Neural progenitor cell (in vitro differentiated cells): Measurements from ENCODE around the gene ZNF687. TPM values are rescaled to one million over a fixed set of nuclear protein-coding genes. Genes with fewer than 3 reads are reported as not detected.

ENCODE experiments used
- DNase-seq: peaks from one replicate; pipeline ENCODE4 v3.0.0-alpha.2; 2016; ENCODE audit warnings: low spot score
- H2AFZ ChIP-seq: fragments of 200-600 bp; sonication (generic); replicated peaks from 2 replicates; pipeline ENCODE4 v1.6.1; 2016; ENCODE audit warnings: antibody characterized with exemption
- H3F3A ChIP-seq: fragments of 200-600 bp; sonication (generic); 2 replicates; pipeline ENCODE4 v1.6.1; 2016; ENCODE audit warnings: antibody characterized with exemption, low read depth
- H3K27ac ChIP-seq: fragments of 200-600 bp; sonication (generic); 2 replicates; pipeline ENCODE4 v1.5.1; 2016; ENCODE audit warnings: mild to moderate bottlenecking
- H3K27me3 ChIP-seq: fragments of 200-600 bp; sonication (generic); 2 replicates; pipeline ENCODE4 v1.6.1; 2016; ENCODE audit warnings: mild to moderate bottlenecking, moderate library complexity
- H3K36me3 ChIP-seq: fragments of 200-600 bp; sonication (generic); 2 replicates; pipeline ENCODE4 v1.5.1; 2016
- H3K4me1 ChIP-seq: fragments of 200-600 bp; sonication (generic); 2 replicates; pipeline ENCODE4 v1.6.1; 2016; ENCODE audit warnings: mixed run types
- H3K4me2 ChIP-seq: fragments of 200-600 bp; sonication (generic); 2 replicates; pipeline ENCODE4 v1.6.1; 2016
- H3K4me3 ChIP-seq: fragments of 200-600 bp; sonication (generic); 2 replicates; pipeline ENCODE4 v1.5.1; 2016
- H3K79me2 ChIP-seq: fragments of 200-600 bp; sonication (generic); 2 replicates; pipeline ENCODE4 v1.6.1; 2016; ENCODE audit warnings: low read depth
- H3K9ac ChIP-seq: fragments of 200-600 bp; sonication (generic); 2 replicates; pipeline ENCODE4 v1.6.1; 2016
- H3K9me3 ChIP-seq: fragments of 200-600 bp; sonication (generic); 2 replicates; pipeline ENCODE4 v1.5.1; 2016; ENCODE audit warnings: low read depth
- H4K20me1 ChIP-seq: fragments of 200-600 bp; sonication (generic); 2 replicates; pipeline ENCODE4 v1.6.1; 2016; ENCODE audit warnings: low read depth
- H3K27ac Mint-ChIP-seq: 3 replicates; pipeline ENCODE4 v1.8.0; 2021; ENCODE audit warnings: mixed read lengths
- H3K27me3 Mint-ChIP-seq: 2 replicates; pipeline ENCODE4 v1.8.0; 2022; ENCODE audit warnings: low read depth, mild to moderate bottlenecking, inconsistent platforms, moderate library complexity, mixed read lengths; ENCODE audit not compliant: insufficient read depth
- H3K36me3 Mint-ChIP-seq: 3 replicates; pipeline ENCODE4 v1.8.0; 2021; ENCODE audit warnings: mixed read lengths
- H3K4me1 Mint-ChIP-seq: 3 replicates; pipeline ENCODE4 v1.8.0; 2021; ENCODE audit warnings: mixed read lengths
- H3K4me3 Mint-ChIP-seq: 3 replicates; pipeline ENCODE4 v1.8.0; 2021; ENCODE audit warnings: mild to moderate bottlenecking, moderate library complexity, mixed read lengths
- H3K9me3 Mint-ChIP-seq: 3 replicates; pipeline ENCODE4 v1.8.0; 2020; ENCODE audit warnings: mixed read lengths
- EZH2 ChIP-seq: fragments of 200-600 bp; sonication (generic); IDR thresholded peaks from 2 replicates; pipeline ENCODE4 v1.6.1; 2017; ENCODE audit warnings: antibody characterized with exemption, mild to moderate bottlenecking, moderate library complexity
- EZH2phosphoT487 ChIP-seq: fragments of 200-600 bp; sonication (generic); IDR thresholded peaks from 2 replicates; pipeline ENCODE4 v1.6.1; 2017; ENCODE audit warnings: antibody characterized with exemption
- total RNA-seq: library from RNA; depleted of rRNA; stranded (reverse); fragments of >200 nt; gene quantifications from 2 replicates; pipeline ENCODE4 v1.2.3, GENCODE V29; 2015; ENCODE audit warnings: low replicate concordance
- TF ChIP-seq, protein P1 (sequence below): fragments of 200-600 bp; sonication (generic); IDR thresholded peaks from 2 replicates; pipeline ENCODE4 v1.5.1; 2017; ENCODE audit warnings: antibody characterized with exemption, mild to moderate bottlenecking

The ZNF687 gene
- total RNA-seq, 1 donor from 2014 or later = 20.2 TPM

- H3K9me3 ChIP-seq = no peaks in the 10 kb centered on the region
- Mint-ChIP-seq H3K4me3 (peak overlapping the region; percentile 92), H3K27ac (no peak overlapping the region), H3K9me3 (no peaks in the 10 kb centered on the region), H3K4me1 (peaks cover 26% of the 10 kb centered on the region), H3K27me3 (peaks cover 4% of the 10 kb centered on the region), H3K36me3 (peaks cover 20% of the 10 kb centered on the region)
- no peak overlapping the region for H2AFZ ChIP-seq
- no peaks in the 10 kb centered on the region for H3K27me3 ChIP-seq
- no peak for DNase-seq
- H3K4me1 ChIP-seq = peaks cover 10% of the 10 kb centered on the region
- no peak overlapping the region for H3K9ac ChIP-seq
- no peaks in the 10 kb centered on the region for H4K20me1 ChIP-seq
- no peak overlapping the region for H3K27ac ChIP-seq
- H3K79me2 ChIP-seq = peaks cover 38% of the 10 kb centered on the region
- H3K4me2 ChIP-seq = no peak overlapping the region
- no peaks in the 10 kb centered on the region for H3K36me3 ChIP-seq
- no peak for TF ChIP-seq EZH2phosphoT487
- TF ChIP-seq, protein P1, sequence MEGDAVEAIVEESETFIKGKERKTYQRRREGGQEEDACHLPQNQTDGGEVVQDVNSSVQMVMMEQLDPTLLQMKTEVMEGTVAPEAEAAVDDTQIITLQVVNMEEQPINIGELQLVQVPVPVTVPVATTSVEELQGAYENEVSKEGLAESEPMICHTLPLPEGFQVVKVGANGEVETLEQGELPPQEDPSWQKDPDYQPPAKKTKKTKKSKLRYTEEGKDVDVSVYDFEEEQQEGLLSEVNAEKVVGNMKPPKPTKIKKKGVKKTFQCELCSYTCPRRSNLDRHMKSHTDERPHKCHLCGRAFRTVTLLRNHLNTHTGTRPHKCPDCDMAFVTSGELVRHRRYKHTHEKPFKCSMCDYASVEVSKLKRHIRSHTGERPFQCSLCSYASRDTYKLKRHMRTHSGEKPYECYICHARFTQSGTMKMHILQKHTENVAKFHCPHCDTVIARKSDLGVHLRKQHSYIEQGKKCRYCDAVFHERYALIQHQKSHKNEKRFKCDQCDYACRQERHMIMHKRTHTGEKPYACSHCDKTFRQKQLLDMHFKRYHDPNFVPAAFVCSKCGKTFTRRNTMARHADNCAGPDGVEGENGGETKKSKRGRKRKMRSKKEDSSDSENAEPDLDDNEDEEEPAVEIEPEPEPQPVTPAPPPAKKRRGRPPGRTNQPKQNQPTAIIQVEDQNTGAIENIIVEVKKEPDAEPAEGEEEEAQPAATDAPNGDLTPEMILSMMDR = no peak
- TF ChIP-seq EZH2 = no peak
- peaks cover 11% of the 10 kb centered on the region for H3F3A ChIP-seq
- H3K4me3 ChIP-seq = no peak overlapping the region
Measured at GRCh38 chr1:151325231-151325630, 43.1 kb downstream of the ZNF687 start.

DNA sequence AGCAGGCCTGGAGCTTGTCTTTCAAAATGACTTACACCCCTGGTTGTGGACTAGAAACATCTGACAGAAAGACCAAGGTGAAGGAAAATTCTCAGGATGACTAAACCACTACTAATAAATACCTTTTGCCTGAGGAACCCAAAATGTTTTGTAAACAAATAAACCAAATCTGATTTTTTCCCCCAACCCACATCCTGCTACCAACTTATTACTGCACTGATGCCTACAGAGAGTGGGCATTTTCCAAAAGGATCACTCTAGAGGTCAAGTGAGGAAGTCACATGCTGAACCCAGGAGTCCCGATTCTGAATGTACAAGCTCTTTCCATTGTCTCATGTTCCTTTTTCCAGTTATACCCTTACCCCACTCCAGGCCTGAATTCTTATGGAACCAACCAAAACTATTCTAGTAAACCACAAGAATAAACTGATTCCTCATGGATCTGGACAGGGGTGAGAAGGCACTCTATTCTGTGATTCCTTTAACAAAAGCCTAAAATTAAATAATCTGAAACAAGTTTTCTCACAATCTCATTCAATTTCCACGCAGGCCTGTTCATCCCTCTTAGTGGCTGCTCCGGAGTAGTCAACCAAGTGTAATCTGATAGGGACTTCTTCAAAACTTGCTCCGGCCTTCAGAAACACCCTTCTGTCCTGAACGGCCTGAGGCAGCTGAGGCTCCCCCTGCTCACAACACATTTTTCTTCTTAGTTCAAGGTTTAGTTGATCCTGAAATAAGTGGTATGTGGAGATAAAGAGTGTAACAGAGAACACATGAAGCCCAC is 43.7 kb downstream of the ZNF687 start:
- Mint-ChIP-seq H3K4me3 (peak overlapping the region; percentile 92), H3K4me1 (peaks cover 26% of the 10 kb centered on the region), H3K27ac (peak overlapping the region; percentile 94), H3K36me3 (peaks cover 18% of the 10 kb centered on the region), H3K27me3 (peaks cover 4% of the 10 kb centered on the region), H3K9me3 (no peaks in the 10 kb centered on the region)
- Histone ChIP-seq H3K9ac (peak overlapping the region; percentile 92), H3K36me3 (no peaks in the 10 kb centered on the region), H3K4me2 (peak overlapping the region; percentile 86), H4K20me1 (no peaks in the 10 kb centered on the region), H3K27me3 (no peaks in the 10 kb centered on the region), H3K27ac (no peak overlapping the region), H3F3A (peaks cover 11% of the 10 kb centered on the region), H3K79me2 (peaks cover 38% of the 10 kb centered on the region), H3K9me3 (no peaks in the 10 kb centered on the region), H3K4me1 (peaks cover 10% of the 10 kb centered on the region), H3K4me3 (peak overlapping the region; percentile 64), H2AFZ (no peak overlapping the region)
- DNase-seq = no peak
- TF ChIP-seq, protein P1 = no peak
- TF ChIP-seq EZH2 (no peak), EZH2phosphoT487 (no peak)

DNA sequence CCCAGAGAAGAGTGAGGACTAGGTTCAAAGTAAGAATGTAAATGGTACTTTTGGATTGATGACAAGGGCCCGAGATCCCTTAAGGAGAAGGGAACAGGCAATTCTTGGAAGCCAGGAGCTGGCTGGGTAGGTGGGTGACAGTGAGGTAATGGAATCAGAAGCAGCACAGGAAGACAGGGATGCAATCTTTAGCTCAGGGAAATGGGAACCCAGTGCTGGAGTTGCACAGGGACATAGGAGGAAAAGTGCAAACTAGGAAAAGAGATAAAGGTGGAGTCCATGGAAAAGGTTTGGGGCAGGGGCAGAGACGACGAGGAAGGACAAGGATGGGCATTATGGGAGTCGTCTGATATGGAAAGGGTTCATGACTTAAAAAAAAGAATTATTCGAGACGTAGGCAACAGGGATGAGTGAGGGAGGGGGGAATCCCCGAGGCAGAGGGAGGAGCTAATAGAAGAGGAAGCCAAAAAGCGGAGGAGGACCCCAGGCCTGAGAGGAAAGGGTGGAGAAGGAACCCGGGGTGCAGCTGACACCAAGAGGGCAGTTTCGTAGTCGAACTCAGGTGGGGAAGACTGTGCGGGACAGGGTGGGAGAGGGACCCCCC is 44.6 kb downstream of the ZNF687 start:
- Histone ChIP-seq H2AFZ (no peak overlapping the region), H3K27me3 (no peaks in the 10 kb centered on the region), H3K27ac (no peak overlapping the region), H3K9ac (peak overlapping the region; percentile 92), H3K36me3 (no peaks in the 10 kb centered on the region), H3K79me2 (peaks cover 38% of the 10 kb centered on the region), H3K4me2 (peak overlapping the region; percentile 86), H3K4me1 (peaks cover 10% of the 10 kb centered on the region), H3F3A (peaks cover 11% of the 10 kb centered on the region), H3K4me3 (peak overlapping the region; percentile 64), H3K9me3 (no peaks in the 10 kb centered on the region), H4K20me1 (no peaks in the 10 kb centered on the region)
- TF ChIP-seq EZH2 (no peak), EZH2phosphoT487 (no peak)
- TF ChIP-seq, protein P1 = no peak
- peak overlapping the region; percentile 94 for H3K27ac Mint-ChIP-seq
- no peaks in the 10 kb centered on the region for H3K9me3 Mint-ChIP-seq
- peaks cover 26% of the 10 kb centered on the region for H3K4me1 Mint-ChIP-seq
- H3K4me3 Mint-ChIP-seq = peak overlapping the region; percentile 92
- no peak for DNase-seq
- H3K27me3 Mint-ChIP-seq = peaks cover 4% of the 10 kb centered on the region
- peaks cover 15% of the 10 kb centered on the region for H3K36me3 Mint-ChIP-seq
